Hematopoietic multipotent progenitor cell treated with erythropoietin and hydrocortisone succinate and interleukin-3 and kit ligand, for 8 days (in vitro differentiated cells): ENCODE results near the gene DBH.

Source experiments
- DNase-seq: peaks from one replicate; pipeline ENCODE4 v3.0.0-alpha.2; 2015

Gene DBH

DNA sequence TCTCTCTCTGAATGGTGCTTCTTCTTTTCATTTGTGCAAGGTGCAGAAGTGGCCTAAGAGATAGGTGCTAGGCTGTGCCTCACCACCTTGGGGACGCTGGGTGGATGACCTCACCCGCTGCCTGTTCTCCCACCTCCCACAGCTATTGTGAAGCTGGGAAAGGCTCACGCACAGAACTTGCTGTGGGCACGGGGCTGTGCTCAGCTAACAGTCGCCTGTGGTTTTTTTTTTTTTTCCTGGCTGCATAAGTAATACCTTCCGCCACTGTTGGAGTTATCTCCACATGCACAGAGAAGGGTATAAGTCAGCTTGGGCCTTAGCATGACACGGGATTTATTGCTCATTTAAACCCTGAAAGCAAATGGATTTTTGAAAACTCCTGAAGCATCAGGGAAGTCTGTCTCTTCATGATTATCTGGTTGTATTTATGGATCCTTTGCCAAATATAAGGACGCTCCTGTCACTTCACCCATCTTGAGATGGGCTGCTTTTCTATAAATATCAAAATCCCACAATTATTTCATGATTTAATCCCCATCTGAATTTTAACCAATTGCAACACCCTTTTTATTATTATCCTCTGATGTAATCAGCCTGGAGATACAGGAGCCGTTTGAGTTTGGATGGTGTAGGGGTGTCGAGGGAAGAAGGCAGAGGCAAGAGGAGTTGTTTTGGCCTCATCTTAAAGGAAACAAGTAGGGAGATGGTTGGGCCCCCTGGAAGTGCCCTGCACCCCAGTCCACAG is 9.0 kb downstream of the DBH start:
- DNase-seq: no peak

DNA sequence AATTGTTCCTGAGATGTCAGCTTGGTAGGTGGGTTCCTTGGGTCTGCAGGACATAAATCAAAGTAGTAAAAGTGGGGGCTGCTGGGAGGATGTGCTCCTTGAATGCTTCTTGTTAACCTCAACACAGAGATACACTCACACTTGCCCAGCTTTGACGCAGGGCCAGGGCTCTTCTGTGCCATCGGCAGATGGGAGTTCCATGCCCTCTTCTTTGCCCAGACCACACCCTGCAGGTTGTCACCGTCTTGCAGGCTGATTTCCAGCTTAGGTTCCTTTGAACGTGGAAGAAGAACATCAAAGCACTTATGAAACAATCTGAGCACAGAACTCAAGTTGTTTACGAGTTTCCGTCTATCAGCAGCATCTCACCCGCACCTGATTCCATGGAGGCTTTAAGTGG is 11.0 kb downstream of the DBH start:
- no peak for DNase-seq

DNA sequence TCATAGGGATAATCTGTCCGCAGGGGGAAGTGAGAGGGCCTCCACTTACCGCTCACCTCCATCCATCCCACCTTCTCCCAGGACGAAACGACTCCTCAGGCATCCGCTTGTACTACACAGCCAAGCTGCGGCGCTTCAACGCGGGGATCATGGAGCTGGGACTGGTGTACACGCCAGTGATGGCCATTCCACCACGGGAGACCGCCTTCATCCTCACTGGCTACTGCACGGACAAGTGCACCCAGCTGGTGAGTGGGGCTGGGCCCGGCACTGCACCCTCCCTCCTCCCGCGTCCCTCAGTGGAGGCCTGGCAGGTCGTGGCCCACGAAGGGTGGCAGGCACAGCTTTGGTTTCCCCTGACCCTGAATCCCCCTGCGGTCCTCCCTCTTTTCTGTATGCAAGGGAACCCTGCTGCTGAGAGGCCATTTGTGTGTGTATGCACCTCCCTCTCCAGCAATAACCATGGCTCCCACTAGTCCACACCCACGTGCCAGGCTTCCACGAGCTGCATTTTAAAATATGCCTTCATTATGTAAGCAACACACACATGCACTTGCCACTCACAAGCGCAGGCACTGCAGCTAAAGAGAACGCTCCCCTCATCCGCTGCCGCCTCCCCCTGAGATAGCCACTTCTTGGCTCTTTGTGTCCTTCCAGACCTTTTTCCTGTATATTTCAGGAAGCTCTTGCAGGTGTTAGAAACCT is 11.8 kb downstream of the DBH start:
- no peak for DNase-seq

DNA sequence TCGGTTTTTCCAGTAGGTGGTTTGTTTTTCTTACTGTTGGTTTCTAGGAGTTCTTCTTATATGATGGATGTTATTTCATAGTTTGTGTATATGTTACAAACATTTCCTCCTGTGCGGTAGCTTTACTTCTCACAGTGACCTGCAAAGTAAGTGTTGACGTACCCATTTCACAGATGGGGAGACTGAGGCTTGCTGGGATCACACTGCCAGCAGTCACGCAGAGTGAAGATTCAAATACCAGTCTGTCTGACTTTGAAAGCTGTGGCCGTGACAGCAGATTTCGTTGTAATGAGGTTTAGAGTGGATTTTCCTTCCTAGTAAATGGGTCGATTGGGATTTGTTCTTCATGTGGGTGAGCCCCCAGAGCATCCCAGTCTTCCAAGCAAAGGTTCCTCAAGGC is 13.0 kb downstream of the DBH start:
- no peak for DNase-seq

DNA sequence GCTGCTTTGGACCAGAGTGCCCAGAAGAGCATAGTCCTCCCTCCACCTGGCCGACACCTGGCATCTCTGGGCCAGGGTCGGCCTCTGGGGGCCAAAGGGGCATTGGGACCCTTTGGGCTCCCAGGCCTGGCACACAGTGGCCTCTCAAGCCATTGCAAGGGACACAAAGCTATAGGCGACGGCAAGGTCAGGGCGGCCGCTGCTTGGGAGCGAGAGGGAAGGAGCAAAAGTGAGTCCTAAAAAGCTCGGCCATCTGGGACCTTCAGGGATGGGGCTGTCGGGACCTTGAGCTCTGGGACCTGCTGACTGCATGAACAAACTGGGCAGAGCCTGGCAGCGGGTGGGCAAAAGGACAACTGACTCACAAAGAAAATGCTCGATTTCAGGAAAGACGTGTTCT is 13.9 kb downstream of the DBH start:
- no peak for DNase-seq

DNA sequence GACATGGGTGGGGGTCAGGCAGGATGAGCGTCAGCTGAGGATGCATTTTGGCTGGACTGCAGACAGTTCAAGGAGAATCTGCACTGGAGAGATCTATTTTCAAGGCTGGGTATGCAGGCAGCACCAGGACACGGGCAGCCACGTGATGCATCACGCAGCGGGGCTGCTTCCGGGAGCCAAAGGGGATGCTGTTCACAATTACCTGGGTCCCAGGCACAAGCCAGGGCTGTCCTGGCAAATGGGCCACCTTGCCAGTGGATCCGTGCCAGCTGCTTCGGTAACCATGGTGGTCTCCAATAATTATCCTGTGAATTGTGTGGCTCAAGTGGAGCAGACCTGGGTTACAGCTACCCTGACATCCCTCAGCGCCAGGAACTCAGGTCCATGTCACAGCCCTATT is 17.5 kb downstream of the DBH start:
- DNase-seq: no peak

DNA sequence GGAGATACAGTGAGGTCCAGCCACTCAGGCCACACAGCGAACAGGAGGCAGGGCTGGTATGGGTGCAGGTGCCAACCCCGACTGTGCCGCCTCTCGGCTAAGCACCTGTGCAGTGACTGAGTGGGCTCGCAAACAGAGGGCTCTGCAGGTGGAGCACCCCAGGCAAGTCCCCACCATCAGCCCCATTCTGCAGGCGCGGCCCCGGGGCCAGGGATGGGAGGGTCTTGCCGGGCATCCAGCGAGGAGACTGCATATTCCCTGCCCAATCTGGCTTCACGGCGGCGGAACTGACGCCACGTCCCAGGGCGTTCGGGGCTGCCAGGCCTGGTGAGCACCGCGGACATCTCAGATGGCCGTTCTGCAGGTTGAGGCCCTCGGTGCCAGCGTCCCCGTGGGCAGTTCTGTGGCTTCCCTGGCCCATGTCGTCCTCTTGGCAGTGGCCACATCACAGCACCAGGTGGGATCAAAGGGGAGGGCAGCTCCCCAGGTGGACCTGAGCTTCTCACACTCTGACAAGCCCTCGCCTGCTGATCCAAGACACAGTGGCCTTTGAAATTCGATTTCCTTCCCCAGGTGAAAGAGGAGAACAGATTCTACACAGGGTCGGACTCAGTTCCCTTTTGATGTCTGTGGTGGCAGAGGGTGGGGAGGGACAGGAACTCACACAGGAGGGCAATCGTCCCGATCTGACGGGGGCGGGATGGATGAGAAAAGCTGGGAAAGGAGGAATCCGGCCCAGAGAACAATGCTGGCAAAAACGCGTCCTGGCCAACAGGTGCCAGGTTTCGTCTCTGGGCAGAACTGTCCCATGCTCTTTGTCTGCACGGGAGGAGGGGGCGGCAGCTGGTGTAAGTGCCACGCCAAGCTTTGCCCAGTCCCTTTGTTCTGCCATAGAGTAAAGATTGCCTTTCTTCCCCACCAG is 18.8 kb downstream of the DBH start:
- DNase-seq: no peak

DNA sequence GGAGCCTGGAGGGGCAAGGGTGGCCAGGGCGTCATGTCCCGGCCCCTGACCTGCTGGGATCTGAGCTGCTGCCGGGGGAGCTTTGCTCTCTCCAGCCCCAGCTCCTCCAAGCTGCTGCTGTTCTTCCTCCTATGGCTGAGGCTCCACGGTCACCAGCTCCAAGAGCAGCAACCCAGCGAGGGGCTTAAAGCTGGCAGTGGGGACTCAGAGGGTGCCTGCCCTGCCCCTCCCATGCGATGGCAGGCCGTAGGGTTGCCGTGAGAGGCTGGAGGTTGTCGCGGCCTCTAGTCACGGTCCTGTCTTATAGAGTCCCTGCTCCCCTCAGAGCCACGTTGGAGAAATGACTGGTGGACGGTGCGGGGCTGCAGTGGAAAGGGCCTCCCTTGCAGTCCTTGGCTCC is 19.5 kb downstream of the DBH start:
- DNase-seq: no peak

DNA sequence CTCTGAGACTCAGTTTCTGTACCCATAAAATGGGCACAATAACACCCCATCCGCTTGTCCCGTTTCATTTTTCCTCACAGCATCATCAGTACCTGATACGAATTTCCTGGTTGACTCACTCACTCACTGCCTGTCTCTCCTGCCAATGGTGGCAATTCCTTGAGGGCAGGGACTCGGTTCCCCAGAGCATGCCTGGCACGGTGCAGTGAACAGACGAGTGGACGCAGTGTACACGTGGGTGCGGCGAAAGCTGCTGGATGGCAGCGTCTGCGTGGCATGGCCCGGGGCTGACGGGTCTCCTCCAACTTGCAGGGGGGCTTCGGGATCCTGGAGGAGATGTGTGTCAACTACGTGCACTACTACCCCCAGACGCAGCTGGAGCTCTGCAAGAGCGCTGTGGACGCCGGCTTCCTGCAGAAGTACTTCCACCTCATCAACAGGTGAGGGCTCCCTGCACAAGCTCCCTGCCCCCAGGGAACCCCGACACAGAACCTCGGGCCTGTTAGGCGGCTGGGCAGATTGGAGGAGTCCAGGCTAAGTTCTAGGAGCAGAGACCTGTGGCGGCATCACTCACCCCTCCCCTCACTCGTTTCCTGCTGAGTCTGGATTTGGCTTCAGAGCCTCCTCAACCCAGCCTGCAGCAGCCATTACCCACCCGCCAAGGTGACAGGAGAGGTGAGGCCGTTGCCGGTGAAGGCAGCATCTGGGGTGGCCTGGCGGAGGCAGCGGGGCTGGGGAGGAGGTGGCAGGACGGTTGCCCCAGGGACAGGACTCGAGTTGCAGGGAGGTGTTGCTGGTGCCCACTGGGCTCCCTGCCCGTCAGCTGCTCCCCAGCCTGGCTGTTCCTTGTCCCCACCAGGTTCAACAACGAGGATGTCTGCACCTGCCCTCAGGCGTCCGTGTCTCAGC is 20.3 kb downstream of the DBH start:
- DNase-seq: no peak

DNA sequence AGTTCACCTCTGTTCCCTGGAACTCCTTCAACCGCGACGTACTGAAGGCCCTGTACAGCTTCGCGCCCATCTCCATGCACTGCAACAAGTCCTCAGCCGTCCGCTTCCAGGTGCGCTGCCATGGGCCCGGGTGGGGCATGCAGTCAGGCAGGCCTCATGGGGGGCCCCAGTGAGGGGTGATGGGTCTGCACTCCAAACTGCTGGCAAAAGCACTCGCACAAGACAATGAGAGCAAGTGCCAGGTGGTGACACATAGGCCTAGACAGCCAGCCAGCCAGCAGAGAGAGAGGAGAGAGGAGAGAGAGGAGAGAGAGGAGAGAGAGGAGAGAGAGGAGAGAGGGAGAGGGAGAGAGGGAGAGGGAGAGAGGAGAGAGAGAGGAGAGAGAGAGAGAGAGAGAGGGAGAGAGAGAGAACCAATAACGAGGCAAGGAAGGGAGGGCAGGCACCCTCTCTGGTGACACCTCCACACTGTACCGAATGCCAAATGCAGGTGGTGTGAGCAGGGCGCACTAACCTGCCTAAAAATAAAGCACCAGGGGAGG is 21.0 kb downstream of the DBH start:
- no peak for DNase-seq

DNA sequence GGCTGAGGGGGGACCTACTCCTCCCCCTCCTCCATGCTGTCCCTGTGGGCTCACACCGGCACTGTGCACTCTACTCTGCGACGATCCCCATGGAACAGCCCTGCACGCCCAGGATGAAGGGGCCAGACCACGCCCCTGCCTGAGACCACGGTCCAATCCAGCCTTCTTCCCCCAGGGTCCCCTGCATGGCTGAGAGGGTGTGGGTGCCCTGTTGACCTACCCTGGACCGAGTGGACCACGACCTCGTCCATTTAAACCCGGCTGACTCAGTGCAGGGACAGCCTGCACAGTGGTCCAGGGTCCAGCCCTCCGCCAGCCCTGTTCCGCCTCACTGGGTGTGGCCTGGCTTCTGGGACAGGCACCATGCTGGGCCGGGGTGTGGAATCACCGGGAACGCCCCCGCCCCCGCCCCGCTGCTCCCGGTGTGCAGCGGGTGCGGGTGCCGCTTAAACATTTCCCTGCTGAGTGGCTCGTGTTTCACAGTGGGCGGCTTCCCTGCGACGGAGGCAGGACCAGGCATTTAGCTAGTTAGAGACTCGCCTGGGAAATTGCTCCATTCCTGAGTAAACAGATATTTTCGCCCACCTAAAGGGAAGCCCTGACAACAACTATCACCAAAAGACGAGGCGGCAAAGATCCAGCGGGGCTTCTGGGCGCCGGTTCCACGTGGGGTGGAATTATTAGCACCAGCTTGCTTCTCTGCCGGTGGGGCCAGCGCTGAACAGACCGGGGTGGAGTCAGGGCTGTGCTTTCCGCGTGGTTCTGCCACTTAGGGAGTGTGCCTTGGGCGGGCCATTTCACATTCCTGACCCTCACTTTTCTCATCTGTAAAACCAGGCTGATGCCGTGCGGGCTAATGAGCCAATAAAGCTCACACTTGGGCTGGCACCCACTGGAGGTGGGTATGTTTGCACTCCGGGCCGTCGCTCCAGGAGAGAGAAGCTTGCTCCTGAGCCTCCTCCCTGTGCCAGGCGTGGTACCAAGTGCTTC is 22.6 kb downstream of the DBH start:
- no peak for DNase-seq

DNA sequence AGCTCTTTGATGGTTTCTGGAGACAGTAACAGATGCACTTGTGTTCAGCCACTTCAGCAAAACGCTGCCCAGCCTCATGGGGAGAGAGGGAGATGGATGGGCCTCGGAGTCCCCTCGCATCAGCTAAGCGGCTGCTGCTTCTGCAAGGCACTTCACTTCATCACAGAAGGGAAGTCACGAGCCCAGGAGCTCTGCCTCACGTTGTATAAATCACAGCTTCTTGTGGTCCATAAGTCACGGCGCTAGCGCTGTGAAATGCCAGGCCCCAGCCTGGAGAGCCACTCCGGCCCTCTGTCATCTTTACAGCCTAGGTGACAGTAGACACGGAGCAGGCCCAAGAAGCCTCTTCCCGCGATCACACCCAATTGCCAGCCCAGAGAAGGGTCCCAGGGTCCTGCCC is 23.4 kb downstream of the DBH start:
- DNase-seq: no peak

DNA sequence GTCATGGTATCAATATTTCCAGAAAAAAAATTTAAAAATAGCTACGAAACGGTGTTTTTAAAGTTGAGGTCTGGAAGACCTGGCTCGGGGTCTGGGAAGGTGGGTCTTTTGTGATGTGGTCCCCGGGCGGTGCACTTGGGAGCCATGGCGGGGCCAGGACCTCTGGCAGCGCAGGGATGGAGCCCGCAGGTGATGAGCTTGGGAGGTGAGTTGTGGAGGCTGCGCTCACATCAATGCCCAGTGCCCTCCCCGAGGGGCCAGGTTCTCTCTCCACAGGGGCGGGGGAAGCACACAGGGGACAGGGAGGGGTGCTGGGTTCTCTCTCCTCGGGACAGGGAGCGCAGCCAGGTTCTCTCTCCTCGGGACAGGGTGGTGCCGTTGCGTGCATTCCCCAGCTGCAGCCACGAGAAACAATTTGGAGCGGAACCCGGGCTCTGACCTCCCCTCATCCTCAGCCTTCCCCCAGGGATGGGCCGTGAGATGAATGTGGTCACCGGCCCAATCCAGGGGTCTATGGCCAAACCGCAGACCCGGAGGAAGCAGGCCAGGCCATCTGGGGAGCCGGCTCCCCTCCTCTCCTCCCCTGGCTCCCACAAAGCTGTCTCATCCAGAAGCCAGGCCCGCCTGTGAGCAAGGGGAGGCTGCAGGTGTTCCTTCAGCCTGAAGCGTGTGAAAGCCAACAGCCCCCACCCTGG is 25.8 kb downstream of the DBH start:
- DNase-seq: no peak

DNA sequence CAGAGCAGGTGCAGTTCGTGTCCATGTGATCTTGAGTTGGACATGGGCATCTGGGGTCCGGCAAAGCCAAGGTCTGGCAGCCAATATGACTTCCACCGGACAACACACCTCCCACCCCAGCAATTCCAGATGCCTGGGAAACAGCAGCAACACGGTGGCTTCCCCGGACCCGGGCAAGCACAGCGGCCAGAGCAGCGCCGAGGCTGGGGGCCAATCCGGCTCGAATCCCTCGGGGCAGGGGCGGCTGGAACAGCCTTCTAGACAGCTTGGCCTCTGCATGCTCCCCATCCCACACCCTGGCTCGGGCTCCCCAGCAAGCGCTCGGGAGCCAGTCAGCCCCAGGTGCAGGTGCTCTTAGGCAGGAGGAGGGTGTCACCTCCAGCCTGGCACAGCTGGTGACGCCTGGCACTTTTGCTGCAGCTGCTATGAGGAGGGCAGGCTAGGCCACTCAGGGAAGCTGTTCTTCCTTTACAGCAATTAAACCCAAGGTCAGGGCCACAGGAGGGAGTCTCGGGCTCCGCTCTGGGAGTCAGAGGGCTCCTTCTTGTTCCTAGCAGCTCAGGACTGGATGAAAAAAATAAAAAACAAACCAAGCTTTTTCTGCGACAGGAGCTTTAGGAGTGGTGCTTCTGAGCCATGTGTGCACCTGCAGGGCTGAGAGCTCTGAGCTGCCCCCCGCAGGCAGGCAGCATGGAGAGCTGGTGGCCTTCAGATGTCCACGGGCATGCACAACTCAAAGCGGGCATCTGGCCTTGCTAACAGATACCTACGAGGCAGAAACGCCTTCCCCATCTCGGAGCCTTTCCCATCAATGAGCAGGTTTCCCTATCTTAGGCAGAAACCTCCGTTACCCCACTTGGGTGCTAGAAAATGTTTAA is 28.2 kb downstream of the DBH start:
- DNase-seq: no peak

DNA sequence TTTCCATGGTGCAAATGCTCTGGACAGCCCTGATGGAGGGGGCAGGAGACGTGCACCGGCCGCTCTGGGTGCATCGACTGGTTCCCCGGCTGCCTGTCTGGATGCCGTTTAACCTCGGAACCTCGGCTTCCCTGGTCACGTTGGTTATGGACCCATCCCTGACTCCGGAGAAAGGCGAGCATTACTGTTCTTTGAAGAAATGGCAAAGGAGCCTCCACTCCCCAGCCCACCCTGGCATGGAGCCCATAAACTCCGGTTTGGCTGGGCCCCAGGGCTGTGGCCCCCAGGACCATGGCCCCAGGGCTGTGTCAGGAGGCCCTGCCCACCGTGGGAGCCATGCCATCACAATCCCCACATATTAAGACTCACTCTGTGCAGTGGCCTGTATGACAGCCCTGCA is 28.9 kb downstream of the DBH start:
- DNase-seq: no peak

DNA sequence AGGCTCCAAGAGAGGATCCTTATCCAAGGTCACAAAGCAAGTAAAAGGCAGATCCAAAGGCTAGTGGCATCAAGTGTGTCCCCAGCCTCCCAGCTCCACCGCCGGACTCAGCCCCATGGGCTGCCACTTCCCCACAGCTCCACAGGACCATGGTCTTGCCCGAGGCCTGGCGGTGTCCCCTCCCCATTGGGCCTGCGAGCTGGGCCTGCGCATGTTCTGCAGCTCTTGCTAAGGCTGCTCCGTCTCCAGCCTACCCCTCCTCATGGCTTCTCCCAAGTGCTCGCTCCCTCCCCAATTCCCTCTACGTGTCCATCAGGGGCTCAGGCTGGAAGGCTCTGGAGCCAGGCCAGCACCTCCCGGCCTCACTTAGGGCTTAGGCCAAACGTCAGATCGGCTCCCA is 29.4 kb downstream of the DBH start:
- DNase-seq: no peak

DNA sequence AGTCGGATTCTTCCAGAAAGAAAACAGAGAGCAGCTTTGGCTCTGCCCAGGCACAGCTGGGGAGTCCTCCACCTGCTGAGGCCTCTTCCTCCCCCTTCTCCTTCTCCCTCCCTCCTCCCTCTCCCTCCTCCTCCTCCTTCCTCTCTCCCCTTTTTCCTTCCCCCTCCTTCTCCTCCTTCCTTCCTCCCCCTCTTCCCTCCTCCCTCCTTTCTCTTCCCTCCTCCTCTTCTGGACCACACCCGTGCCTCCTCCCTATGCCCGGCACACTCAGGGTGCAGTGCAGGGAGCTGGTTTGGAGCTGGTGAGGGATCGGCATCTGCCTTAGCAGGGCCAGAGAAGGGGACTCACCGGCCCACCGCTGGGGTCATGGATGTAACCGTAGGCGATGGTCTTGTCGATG is 30.2 kb downstream of the DBH start:
- DNase-seq: no peak

DNA sequence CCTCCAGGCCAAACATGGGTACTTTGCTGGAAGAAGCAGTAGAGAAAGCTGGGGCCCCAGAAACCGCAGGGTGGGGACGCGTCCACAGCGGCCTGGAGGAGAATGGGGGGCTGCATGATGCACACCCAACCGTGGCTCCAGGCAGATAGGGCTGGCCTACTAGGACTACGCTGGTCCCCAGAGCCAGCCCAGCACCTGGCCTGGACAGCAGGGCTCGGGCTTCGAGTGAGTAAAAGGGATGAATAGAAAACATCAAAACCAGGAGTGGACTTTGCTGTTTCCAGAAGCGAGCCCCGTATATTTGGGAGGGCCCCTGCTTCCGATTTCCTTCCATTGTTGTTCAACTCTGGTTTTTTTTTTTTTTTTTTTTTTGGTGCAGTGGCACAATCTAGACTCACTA is 30.7 kb downstream of the DBH start:
- no peak for DNase-seq

DNA sequence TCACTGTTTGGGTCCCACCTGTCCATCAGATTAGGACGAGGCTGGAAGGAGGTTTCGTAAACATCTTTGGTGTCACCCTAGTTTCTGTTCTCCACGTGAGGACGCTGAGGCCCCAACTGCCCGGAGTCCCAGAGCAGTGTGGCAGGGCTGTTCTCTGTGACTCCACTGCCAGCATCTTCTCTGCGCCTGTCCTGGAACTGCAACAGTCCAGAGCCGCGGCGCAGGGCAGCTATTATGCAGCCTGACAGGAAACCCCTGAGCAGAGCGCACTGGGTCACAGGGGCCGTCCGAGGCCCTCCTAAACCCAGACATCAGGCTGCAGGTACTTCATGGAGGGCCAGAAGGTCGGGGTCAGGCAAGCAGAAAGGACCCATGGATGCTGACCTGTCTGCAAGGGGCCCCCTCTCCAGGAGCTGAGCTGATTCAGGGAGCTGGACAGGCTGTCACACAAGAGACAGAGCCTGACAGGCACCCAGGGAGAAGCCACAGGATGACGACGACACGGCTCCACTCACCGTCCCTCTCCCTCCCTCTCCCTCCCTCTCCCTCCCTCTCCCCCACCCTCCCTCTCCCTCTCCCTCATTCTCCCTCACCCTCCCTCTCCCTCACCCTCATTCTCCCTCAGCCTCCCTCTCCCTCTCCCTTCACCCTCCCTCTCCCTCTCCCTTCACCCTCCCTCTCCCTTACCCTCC is 31.7 kb downstream of the DBH start:
- DNase-seq: no peak
